Neural cell (in vitro differentiated cells): ENCODE data around the gene SQSTM1.

ENCODE experiments used
- EP300 ChIP-seq: fragments of 450-650 bp; conservative IDR thresholded peaks from 2 replicates; pipeline ENCODE4 v1.6.1; 2014; ENCODE audit warnings: antibody characterized with exemption, mild to moderate bottlenecking, moderate library complexity; ENCODE audit not compliant: poor library complexity, severe bottlenecking
- MXI1 ChIP-seq: fragments of 450-650 bp; conservative IDR thresholded peaks from 2 replicates; pipeline ENCODE4 v1.6.1; 2014; ENCODE audit warnings: antibody characterized with exemption, mild to moderate bottlenecking; ENCODE audit not compliant: poor library complexity, severe bottlenecking
- SMC3 ChIP-seq: fragments of 450-650 bp; conservative IDR thresholded peaks from 2 replicates; pipeline ENCODE4 v1.6.1; 2014; ENCODE audit warnings: antibody characterized with exemption, mild to moderate bottlenecking, moderate library complexity; ENCODE audit not compliant: poor library complexity
- TAF1 ChIP-seq: IDR thresholded peaks from 2 replicates; pipeline ENCODE4 v1.6.1; 2012; ENCODE audit warnings: low read depth
- TF ChIP-seq, protein P1 (sequence below): fragments of 450-650 bp; IDR thresholded peaks from 2 replicates; pipeline ENCODE4 v1.5.1; 2014; ENCODE audit warnings: antibody characterized with exemption, mild to moderate bottlenecking, moderate library complexity; ENCODE audit not compliant: poor library complexity, severe bottlenecking
- TF ChIP-seq, protein P2 (sequence below): IDR thresholded peaks from 2 replicates; pipeline ENCODE4 v1.6.1; 2012; ENCODE audit warnings: borderline replicate concordance

DNA sequence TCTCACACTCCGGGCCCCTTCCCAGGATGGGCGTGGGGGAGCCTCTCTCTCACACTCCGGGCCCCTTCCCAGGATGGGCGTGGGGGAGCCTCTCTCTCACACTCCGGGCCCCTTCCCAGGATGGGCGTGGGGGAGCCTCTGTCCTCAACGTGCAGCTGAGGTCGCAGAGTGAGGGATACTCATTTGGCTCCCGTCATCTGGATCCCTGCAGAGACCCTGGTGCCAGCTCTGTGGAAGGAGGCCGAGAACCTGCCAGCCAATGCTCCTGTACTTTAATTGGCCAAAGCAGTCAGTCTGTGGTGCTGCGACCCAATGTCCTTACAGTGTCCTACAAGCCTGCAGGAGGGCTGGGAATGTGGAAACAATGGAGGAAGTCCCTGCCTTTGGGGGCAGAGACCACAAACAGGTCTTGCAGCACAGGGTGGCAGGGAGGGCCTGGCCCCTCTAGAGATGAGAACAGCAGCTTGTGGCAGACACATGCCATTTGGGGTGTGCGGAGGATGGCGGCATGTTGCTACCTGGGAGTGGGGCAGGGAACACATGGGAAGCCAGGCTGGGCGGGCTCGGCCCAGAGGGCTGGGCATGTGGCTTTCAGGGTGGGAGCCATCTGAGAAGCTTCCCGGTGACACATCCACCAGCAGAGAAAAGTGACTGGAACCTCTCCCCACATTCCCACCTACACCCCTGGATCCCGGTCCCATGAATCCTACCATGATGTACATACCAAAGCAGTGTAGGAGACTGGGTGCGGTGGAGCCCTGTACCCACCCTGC is 51.5 kb downstream of the SQSTM1 start:
- TF ChIP-seq, protein P1, sequence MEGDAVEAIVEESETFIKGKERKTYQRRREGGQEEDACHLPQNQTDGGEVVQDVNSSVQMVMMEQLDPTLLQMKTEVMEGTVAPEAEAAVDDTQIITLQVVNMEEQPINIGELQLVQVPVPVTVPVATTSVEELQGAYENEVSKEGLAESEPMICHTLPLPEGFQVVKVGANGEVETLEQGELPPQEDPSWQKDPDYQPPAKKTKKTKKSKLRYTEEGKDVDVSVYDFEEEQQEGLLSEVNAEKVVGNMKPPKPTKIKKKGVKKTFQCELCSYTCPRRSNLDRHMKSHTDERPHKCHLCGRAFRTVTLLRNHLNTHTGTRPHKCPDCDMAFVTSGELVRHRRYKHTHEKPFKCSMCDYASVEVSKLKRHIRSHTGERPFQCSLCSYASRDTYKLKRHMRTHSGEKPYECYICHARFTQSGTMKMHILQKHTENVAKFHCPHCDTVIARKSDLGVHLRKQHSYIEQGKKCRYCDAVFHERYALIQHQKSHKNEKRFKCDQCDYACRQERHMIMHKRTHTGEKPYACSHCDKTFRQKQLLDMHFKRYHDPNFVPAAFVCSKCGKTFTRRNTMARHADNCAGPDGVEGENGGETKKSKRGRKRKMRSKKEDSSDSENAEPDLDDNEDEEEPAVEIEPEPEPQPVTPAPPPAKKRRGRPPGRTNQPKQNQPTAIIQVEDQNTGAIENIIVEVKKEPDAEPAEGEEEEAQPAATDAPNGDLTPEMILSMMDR, result no peak
- TF ChIP-seq, protein P2, sequence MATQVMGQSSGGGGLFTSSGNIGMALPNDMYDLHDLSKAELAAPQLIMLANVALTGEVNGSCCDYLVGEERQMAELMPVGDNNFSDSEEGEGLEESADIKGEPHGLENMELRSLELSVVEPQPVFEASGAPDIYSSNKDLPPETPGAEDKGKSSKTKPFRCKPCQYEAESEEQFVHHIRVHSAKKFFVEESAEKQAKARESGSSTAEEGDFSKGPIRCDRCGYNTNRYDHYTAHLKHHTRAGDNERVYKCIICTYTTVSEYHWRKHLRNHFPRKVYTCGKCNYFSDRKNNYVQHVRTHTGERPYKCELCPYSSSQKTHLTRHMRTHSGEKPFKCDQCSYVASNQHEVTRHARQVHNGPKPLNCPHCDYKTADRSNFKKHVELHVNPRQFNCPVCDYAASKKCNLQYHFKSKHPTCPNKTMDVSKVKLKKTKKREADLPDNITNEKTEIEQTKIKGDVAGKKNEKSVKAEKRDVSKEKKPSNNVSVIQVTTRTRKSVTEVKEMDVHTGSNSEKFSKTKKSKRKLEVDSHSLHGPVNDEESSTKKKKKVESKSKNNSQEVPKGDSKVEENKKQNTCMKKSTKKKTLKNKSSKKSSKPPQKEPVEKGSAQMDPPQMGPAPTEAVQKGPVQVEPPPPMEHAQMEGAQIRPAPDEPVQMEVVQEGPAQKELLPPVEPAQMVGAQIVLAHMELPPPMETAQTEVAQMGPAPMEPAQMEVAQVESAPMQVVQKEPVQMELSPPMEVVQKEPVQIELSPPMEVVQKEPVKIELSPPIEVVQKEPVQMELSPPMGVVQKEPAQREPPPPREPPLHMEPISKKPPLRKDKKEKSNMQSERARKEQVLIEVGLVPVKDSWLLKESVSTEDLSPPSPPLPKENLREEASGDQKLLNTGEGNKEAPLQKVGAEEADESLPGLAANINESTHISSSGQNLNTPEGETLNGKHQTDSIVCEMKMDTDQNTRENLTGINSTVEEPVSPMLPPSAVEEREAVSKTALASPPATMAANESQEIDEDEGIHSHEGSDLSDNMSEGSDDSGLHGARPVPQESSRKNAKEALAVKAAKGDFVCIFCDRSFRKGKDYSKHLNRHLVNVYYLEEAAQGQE, result no peak
- TF ChIP-seq MXI1 (no peak), EP300 (no peak), TAF1 (no peak), SMC3 (no peak)
